ENCODE data around the gene TDRD7.
A peak's percentile ranks its signal among the peaks of the same experiment; 100 is the strongest.
"Not testable (repeated sequence)": the region's sequence is repeated elsewhere in the genome, so short reads cannot be mapped to it uniquely, and the experiment has no call there.

The TDRD7 gene

DNA sequence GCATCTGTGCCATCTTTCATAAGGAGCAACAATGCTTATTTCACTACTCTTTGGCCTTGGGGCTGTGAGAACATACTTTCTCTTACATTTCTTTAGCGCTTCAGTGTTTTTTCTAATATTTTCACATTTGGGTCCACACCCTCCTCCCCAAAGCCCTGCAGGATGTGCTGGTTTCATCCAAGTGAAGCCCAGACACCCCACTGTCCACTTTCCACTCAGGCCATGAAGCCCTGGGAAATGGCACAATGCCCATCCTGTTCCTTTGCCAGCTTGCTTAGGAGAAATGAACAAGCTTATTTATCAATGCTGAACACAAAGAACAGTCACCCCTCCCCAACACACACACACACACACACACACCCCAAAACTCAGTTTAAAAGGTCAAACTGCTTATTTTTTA is 72.2 kb downstream of the TDRD7 start:
- no peak for TF ChIP-seq POLR2A (IDR thresholded peaks at IDR 0.05; ENCODE audit: extremely low read depth, insufficient read length)
- no peak for TF ChIP-seq MYC (IDR thresholded peaks at IDR 0.05; ENCODE audit: low read depth, low read length)
- TF ChIP-seq, protein P1, sequence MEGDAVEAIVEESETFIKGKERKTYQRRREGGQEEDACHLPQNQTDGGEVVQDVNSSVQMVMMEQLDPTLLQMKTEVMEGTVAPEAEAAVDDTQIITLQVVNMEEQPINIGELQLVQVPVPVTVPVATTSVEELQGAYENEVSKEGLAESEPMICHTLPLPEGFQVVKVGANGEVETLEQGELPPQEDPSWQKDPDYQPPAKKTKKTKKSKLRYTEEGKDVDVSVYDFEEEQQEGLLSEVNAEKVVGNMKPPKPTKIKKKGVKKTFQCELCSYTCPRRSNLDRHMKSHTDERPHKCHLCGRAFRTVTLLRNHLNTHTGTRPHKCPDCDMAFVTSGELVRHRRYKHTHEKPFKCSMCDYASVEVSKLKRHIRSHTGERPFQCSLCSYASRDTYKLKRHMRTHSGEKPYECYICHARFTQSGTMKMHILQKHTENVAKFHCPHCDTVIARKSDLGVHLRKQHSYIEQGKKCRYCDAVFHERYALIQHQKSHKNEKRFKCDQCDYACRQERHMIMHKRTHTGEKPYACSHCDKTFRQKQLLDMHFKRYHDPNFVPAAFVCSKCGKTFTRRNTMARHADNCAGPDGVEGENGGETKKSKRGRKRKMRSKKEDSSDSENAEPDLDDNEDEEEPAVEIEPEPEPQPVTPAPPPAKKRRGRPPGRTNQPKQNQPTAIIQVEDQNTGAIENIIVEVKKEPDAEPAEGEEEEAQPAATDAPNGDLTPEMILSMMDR (IDR thresholded peaks at IDR 0.05; ENCODE audit: low read depth, low read length), result no peak
- no peak for TF ChIP-seq MAX (IDR thresholded peaks at IDR 0.05; ENCODE audit: low read depth, low read length)
- no peak overlapping the region for H3K4me3 ChIP-seq (ENCODE audit: low read depth, low read length)
- no peak for DNase-seq (ENCODE audit: low read depth)

GRCh38 chr9:97487107-97487506 is 75.2 kb downstream of the TDRD7 start:
- TF ChIP-seq, protein P1 (IDR thresholded peaks at IDR 0.05; ENCODE audit: low read depth, low read length), result peak; percentile 21
- TF ChIP-seq MYC (IDR thresholded peaks at IDR 0.05; ENCODE audit: low read depth, low read length), result no peak
- peak; percentile 9 for DNase-seq (ENCODE audit: low read depth)
- H3K4me3 ChIP-seq (ENCODE audit: low read depth, low read length), result no peak overlapping the region

- no peak overlapping the region for H3K4me3 ChIP-seq (ENCODE audit: low read depth, low read length)
- peak; percentile 50 for DNase-seq (ENCODE audit: low read depth)
- no peak for TF ChIP-seq POLR2A (IDR thresholded peaks at IDR 0.05; ENCODE audit: extremely low read depth, insufficient read length)
- TF ChIP-seq, protein P1 (IDR thresholded peaks at IDR 0.05; ENCODE audit: low read depth, low read length), result no peak
- no peak for TF ChIP-seq MYC (IDR thresholded peaks at IDR 0.05; ENCODE audit: low read depth, low read length)
These were observed 76.0 kb downstream of the TDRD7 start for GRCh38 chr9:97487861-97488260.

- TF ChIP-seq, protein P1 (IDR thresholded peaks at IDR 0.05; ENCODE audit: low read depth, low read length), result no peak
- TF ChIP-seq MAX (IDR thresholded peaks at IDR 0.05; ENCODE audit: low read depth, low read length) (no peak), POLR2A (IDR thresholded peaks at IDR 0.05; ENCODE audit: extremely low read depth, insufficient read length) (no peak), MYC (IDR thresholded peaks at IDR 0.05; ENCODE audit: low read depth, low read length) (no peak)
These were observed 79.5 kb downstream of the TDRD7 start for GRCh38 chr9:97491216-97491999.

GRCh38 chr9:97497558-97498375 is 85.9 kb downstream of the TDRD7 start:
- not testable (repeated sequence) for DNase-seq (ENCODE audit: low read depth); H3K4me3 ChIP-seq (ENCODE audit: low read depth, low read length)

More at GRCh38 chr9:97491216-97491999, 79.5 kb downstream of the TDRD7 start:
- DNase-seq (ENCODE audit: low read depth), result no peak
- no peak overlapping the region for H3K4me3 ChIP-seq (ENCODE audit: low read depth, low read length)

DNA sequence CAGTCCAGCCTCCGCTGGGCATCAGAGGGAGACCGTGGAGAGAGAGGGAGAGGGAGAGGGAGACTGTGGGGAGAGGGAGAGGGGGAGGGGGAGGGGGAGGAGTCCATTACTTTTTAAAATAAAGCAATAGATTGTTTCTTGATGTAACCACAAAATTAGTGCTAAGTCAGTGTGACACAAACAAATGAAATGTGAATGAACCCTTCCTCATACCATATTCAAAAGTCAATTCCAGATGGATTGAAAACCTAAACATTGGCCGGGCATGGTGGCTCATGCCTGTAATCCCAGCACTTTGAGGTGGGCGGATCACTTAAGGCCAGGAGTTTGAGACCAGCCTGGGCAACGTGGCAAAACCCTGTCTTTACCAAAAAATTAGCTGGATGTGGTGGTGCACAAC is 87.0 kb downstream of the TDRD7 start:
- H3K4me3 ChIP-seq (ENCODE audit: low read depth, low read length); DNase-seq (ENCODE audit: low read depth): not testable (repeated sequence)

DNA sequence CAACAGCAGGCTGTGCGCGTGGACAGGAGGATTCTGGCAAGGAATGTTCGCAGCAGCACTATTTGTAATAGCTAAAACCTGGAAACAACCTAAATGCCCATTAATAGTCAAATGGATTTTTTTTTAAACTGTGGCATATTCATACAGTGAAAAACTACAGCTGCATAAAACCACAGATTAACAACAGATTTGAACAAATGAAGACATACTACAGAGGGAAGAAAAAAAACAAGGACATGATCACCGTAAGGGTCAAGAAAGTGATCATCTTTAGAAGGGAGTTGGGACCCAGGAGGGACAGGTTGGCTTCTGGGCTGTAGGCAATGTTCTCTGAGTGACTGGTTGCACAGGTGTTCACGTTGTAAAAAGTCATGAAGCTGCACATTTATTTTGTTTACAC is 88.4 kb downstream of the TDRD7 start:
- TF ChIP-seq, protein P1 (IDR thresholded peaks at IDR 0.05; ENCODE audit: low read depth, low read length), result no peak
- no peak for TF ChIP-seq POLR2A (IDR thresholded peaks at IDR 0.05; ENCODE audit: extremely low read depth, insufficient read length)
- no peak for TF ChIP-seq MYC (IDR thresholded peaks at IDR 0.05; ENCODE audit: low read depth, low read length)
- no peak for TF ChIP-seq MAX (IDR thresholded peaks at IDR 0.05; ENCODE audit: low read depth, low read length)
- DNase-seq (ENCODE audit: low read depth), result no peak
- H3K4me3 ChIP-seq (ENCODE audit: low read depth, low read length), result no peak overlapping the region

Data from NB4 (cell line).